Astrocyte (in vitro differentiated cells and primary cell): Measurements from ENCODE around the gene NUAK2. TPM values are rescaled to one million over a fixed set of nuclear protein-coding genes. Genes with fewer than 3 reads are reported as not detected.
A peak's percentile ranks its signal among the peaks of the same experiment; 100 is the strongest.

Source experiments
- DNase-seq: peaks from one replicate; pipeline ENCODE4 v3.0.0-alpha.2; 2010; ENCODE audit warnings: low read depth
- FAIRE-seq: peaks from 2 replicates; lab custom pipeline; 2011; peaks lifted over from hg19 to GRCh38; lab: Jason Lieb, UNC
- H2AFZ ChIP-seq: 2 replicates; pipeline ENCODE4 v1.6.0; 2012; ENCODE audit warnings: low read depth, low read length, inconsistent platforms
- H3K27ac ChIP-seq: 2 replicates; pipeline ENCODE4 v1.5.1; 2011; ENCODE audit warnings: low read depth, low read length, inconsistent platforms
- H3K27me3 ChIP-seq: 2 replicates; pipeline ENCODE4 v1.6.0; 2011; ENCODE audit warnings: low read length, inconsistent platforms; ENCODE audit not compliant: insufficient read depth
- H3K36me3 ChIP-seq: 2 replicates; pipeline ENCODE4 v1.5.1; 2011; ENCODE audit warnings: low read length, inconsistent platforms; ENCODE audit not compliant: insufficient read depth
- H3K4me1 ChIP-seq: 2 replicates; pipeline ENCODE4 v1.5.1; 2011; ENCODE audit warnings: low read length, inconsistent platforms; ENCODE audit not compliant: insufficient read depth
- H3K4me2 ChIP-seq: 2 replicates; pipeline ENCODE4 v1.6.0; 2012; ENCODE audit warnings: low read length, inconsistent platforms
- H3K4me3 ChIP-seq: 2 replicates; pipeline ENCODE4 v1.5.1; 2011; ENCODE audit warnings: low read depth, mild to moderate bottlenecking, low read length, inconsistent platforms; ENCODE audit not compliant: insufficient read depth
- H3K79me2 ChIP-seq: 2 replicates; pipeline ENCODE4 v1.6.0; 2012; ENCODE audit warnings: mild to moderate bottlenecking, low read length, inconsistent platforms; ENCODE audit not compliant: insufficient read depth
- H3K9ac ChIP-seq: 2 replicates; pipeline ENCODE4 v1.6.0; 2012; ENCODE audit warnings: mild to moderate bottlenecking, low read length, inconsistent platforms
- H3K9me3 ChIP-seq: 2 replicates; pipeline ENCODE4 v1.5.1; 2012; ENCODE audit warnings: low read depth, mild to moderate bottlenecking, low read length, inconsistent platforms; ENCODE audit not compliant: insufficient read depth
- H4K20me1 ChIP-seq: 2 replicates; pipeline ENCODE4 v1.6.0; 2012; ENCODE audit warnings: low read length, inconsistent platforms; ENCODE audit not compliant: insufficient read depth
- H3K27ac Mint-ChIP-seq: one replicate; pipeline ENCODE4 v1.8.0; 2021; ENCODE audit warnings: mild to moderate bottlenecking, mixed read lengths; ENCODE audit not compliant: unreplicated experiment
- H3K27me3 Mint-ChIP-seq: one replicate; pipeline ENCODE4 v1.8.0; 2021; ENCODE audit warnings: low read depth, mixed read lengths; ENCODE audit not compliant: unreplicated experiment
- H3K36me3 Mint-ChIP-seq: one replicate; pipeline ENCODE4 v1.8.0; 2021; ENCODE audit warnings: low read depth, mixed read lengths; ENCODE audit not compliant: unreplicated experiment
- H3K4me1 Mint-ChIP-seq: one replicate; pipeline ENCODE4 v1.8.0; 2021; ENCODE audit warnings: low read depth, mixed read lengths; ENCODE audit not compliant: unreplicated experiment
- H3K4me3 Mint-ChIP-seq: one replicate; pipeline ENCODE4 v1.8.0; 2021; ENCODE audit warnings: mild to moderate bottlenecking, moderate library complexity, mixed read lengths; ENCODE audit not compliant: unreplicated experiment
- H3K9me3 Mint-ChIP-seq: one replicate; pipeline ENCODE4 v1.8.0; 2021; ENCODE audit warnings: mild to moderate bottlenecking, mixed read lengths; ENCODE audit not compliant: unreplicated experiment
- CTCF ChIP-seq: IDR thresholded peaks from 2 replicates; pipeline ENCODE4 v1.5.1; 2011; ENCODE audit warnings: low read depth, mild to moderate bottlenecking, inconsistent platforms, low read length, moderate library complexity; ENCODE audit not compliant: insufficient read depth
- EZH2 ChIP-seq: IDR thresholded peaks from 2 replicates; pipeline ENCODE4 v1.6.1; 2012; ENCODE audit warnings: mild to moderate bottlenecking, low read length, inconsistent platforms; ENCODE audit not compliant: insufficient read depth
- total RNA-seq: library from RNA; stranded (reverse); gene quantifications from 2 replicates; pipeline ENCODE4 v1.2.1, GENCODE V29; 2021

Gene NUAK2
- total RNA-seq, 1 donor from 2014 or later, result 49.4 TPM

DNA sequence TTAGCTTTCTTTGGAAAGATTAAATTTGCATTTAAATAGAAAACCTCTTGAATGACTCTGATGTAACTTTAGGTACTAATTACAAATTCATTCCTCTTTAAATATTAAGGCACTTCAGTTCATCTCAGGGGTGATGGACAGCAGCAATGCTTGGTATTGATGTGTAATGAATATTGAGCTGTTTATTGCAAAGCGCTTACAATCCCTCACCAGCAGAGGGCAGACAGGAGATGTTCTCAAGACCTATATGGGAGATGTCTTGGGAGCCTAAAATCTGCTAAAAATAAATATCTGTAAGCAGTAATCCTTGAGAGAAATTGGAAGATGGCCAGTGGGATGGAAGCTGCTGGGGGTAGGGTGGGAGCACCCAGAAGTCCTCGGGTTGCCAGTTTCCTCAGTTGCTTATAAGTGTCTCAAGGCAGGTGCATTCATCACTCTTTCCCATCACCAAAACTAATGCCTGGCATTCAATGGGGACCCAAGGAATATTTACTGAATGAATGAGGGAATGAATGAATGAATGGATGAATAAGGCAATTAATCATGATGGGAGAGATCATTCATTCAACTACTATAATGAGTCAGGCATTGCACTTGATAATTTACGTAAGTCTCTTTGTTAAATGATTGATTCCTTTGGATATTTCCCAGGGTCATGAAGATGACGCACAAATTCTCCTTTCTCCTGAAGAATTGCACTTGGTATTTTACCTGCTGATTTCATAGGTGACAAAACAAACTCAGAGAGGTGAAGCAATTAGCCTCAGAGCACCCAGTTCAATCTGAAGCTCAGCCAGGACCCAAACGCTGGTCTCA is 32.9 kb upstream of the NUAK2 start:
- H3K9me3 Mint-ChIP-seq, result no peaks in the 10 kb centered on the region
- no peak overlapping the region for H3K27ac Mint-ChIP-seq
- no peaks in the 10 kb centered on the region for H3K36me3 Mint-ChIP-seq
- Histone ChIP-seq H2AFZ (no peak overlapping the region), H4K20me1 (no peaks in the 10 kb centered on the region), H3K9me3 (no peaks in the 10 kb centered on the region), H3K27me3 (peaks cover 2% of the 10 kb centered on the region), H3K36me3 (no peaks in the 10 kb centered on the region), H3K4me1 (peaks cover 19% of the 10 kb centered on the region), H3K79me2 (no peaks in the 10 kb centered on the region), H3K27ac (no peak overlapping the region), H3K4me3 (no peak overlapping the region), H3K9ac (no peak overlapping the region), H3K4me2 (peak overlapping the region; percentile 4)
- peaks cover 16% of the 10 kb centered on the region for H3K4me1 Mint-ChIP-seq
- TF ChIP-seq CTCF (peak; percentile 98), EZH2 (no peak)
- peaks cover 5% of the 10 kb centered on the region for H3K27me3 Mint-ChIP-seq
- FAIRE-seq (no peak), DNase-seq (no peak)
- no peak overlapping the region for H3K4me3 Mint-ChIP-seq

GRCh38 chr1:205353612-205354011 is 32.1 kb upstream of the NUAK2 start:
- TF ChIP-seq EZH2, result no peak
- no peak for TF ChIP-seq CTCF
- no peaks in the 10 kb centered on the region for H3K9me3 ChIP-seq
- peaks cover 2% of the 10 kb centered on the region for H3K27me3 ChIP-seq
- H3K36me3 ChIP-seq, result no peaks in the 10 kb centered on the region
- no peaks in the 10 kb centered on the region for H4K20me1 ChIP-seq
- FAIRE-seq (no peak), DNase-seq (no peak)
- H3K27me3 Mint-ChIP-seq, result peaks cover 3% of the 10 kb centered on the region
- H3K4me1 Mint-ChIP-seq, result peaks cover 24% of the 10 kb centered on the region
- no peak overlapping the region for H3K9ac ChIP-seq
- H3K9me3 Mint-ChIP-seq, result no peaks in the 10 kb centered on the region
- no peak overlapping the region for H2AFZ ChIP-seq
- H3K79me2 ChIP-seq, result no peaks in the 10 kb centered on the region
- H3K36me3 Mint-ChIP-seq, result no peaks in the 10 kb centered on the region
- H3K27ac Mint-ChIP-seq, result peak overlapping the region; percentile 2
- no peak overlapping the region for H3K27ac ChIP-seq
- H3K4me3 ChIP-seq, result no peak overlapping the region
- H3K4me3 Mint-ChIP-seq, result no peak overlapping the region
- H3K4me2 ChIP-seq, result no peak overlapping the region
- H3K4me1 ChIP-seq, result peaks cover 21% of the 10 kb centered on the region

DNA sequence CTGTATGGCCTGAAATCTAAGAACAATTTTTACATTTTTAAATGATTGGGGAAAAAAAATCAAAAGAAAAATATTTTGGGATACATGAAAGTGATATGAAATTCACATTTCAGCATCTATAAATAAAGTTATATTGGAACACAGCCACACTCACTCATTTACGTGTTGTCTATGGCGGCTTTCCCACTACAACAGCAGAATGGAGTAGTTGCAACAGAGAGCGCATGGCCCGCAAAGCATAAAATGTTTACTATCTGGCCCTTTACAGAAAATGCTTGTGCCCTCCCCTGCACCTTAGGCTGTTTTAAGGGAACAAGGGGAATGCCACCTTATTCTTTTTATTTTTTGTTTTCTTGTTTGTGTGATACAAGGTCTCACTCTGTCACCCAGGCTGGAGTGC is 31.6 kb upstream of the NUAK2 start:
- H3K4me1 ChIP-seq, result peaks cover 23% of the 10 kb centered on the region

More for the DNA sequence above, 31.6 kb upstream of the NUAK2 start:
- Histone ChIP-seq H3K79me2 (no peaks in the 10 kb centered on the region), H4K20me1 (no peaks in the 10 kb centered on the region), H3K27ac (no peak overlapping the region), H3K9ac (no peak overlapping the region), H3K36me3 (no peaks in the 10 kb centered on the region), H3K4me2 (no peak overlapping the region), H3K9me3 (no peaks in the 10 kb centered on the region), H3K4me3 (no peak overlapping the region), H3K27me3 (peaks cover 2% of the 10 kb centered on the region), H2AFZ (no peak overlapping the region)
- TF ChIP-seq CTCF (no peak), EZH2 (no peak)
- Mint-ChIP-seq H3K4me1 (peaks cover 29% of the 10 kb centered on the region), H3K27me3 (peaks cover 2% of the 10 kb centered on the region), H3K36me3 (no peaks in the 10 kb centered on the region), H3K27ac (no peak overlapping the region), H3K9me3 (no peaks in the 10 kb centered on the region), H3K4me3 (no peak overlapping the region)
- no peak for DNase-seq
- FAIRE-seq, result no peak
